ENCODE measurements around the gene SHROOM2. TPM values are rescaled to one million over a fixed set of nuclear protein-coding genes. Genes with fewer than 3 reads are reported as not detected.

The SHROOM2 gene
- total RNA-seq, 5 donors from 2014 or later (not counting 1 experiment from before 2014, with no cell fraction given) = 0.03 to 0.06 TPM; not detected in 3

DNA sequence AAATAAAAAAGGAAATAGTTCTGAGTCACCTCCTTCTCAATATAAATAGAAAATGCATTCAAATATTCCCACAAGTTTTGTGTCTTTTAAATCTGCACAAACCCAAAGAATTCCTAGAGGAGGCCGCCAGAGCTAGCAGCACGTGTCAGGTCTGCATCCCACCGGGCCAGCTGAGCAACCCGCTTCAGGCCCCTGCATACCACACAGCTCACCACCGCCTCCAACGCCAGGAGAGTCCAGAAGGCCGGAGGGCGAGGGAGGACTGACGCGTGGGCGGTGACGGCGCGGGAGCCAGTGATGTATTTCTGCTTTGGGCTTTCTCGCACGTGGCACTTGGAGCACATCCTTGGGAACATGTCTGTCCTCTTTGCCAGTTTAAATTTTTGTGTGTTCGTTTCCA, 119.1 kb downstream of the SHROOM2 start:
- Mint-ChIP-seq H3K36me3 (no peaks in the 10 kb centered on the region), H3K4me1 (peaks cover 0 to 5% (median 2%) of the 10 kb centered on the region in 3 donors), H3K4me3 (no peak overlapping the region), H3K27ac (no peak overlapping the region), H3K27me3 (peaks cover 2 to 14% of the 10 kb centered on the region in 2 donors), H3K9me3 (no peaks in the 10 kb centered on the region)
- DNase-seq = no peak
- no peak overlapping the region for H3K27ac ChIP-seq (ENCODE audit: low read length)
- 80% methylated on average over 1 of the region's 17 CpGs for WGBS (ENCODE audit: insufficient coverage)
- H3K4me1 ChIP-seq (ENCODE audit: control insufficient read depth in 1 of 2, extremely low read depth in 1 of 2, insufficient read depth in 2 of 2, low read length in 2 of 2) = no peaks in the 10 kb centered on the region
- POLR2A ChIA-PET = interaction anchor here in 1 of 2 donors (0.7 kb wide), 1 partner anchor 90 kb away, joined by 3 read pairs; no protein-coding TSS in a partner anchor
- H3K27me3 ChIP-seq (replicated peaks in 1 of 2; ENCODE audit: control insufficient read depth in 2 of 2, extremely low read depth in 1 of 2, insufficient read depth in 2 of 2, low read length in 1 of 2) = no peaks in the 10 kb centered on the region
- H3K4me3 ChIP-seq (ENCODE audit: control insufficient read depth in 1 of 2, extremely low read depth in 1 of 2, low read length in 1 of 2) = no peak overlapping the region
- no peak for ATAC-seq (replicated peaks in 1 of 4)
- no peaks in the 10 kb centered on the region for H3K9me3 ChIP-seq
- CTCF ChIA-PET = no interaction called here
- no peaks in the 10 kb centered on the region for H3K36me3 ChIP-seq (ENCODE audit: control insufficient read depth in 2 of 2, extremely low read depth in 1 of 2, insufficient read depth in 1 of 2, low read length in 1 of 2)

DNA sequence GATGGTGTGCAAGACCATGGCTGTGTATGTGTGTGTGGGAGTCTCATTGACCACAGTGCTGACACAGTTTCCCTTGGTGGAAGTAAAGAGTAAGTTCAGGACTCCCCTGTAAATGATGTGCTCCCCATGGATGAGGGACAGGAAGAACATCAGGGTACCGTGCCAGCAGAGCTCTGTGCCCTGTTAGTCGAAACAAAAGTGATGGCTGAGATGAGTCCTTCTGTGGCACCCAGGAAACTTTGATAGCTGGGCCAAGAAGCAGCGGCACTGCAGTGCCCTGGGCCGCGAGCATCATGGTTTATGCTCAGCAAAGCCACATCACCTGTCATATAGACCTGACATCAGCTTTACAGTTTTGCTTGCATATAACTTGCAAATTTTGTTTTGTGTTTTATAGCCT, 119.5 kb downstream of the SHROOM2 start:
- Histone ChIP-seq H3K27ac (ENCODE audit: low read length) (no peak overlapping the region), H3K4me1 (ENCODE audit: control insufficient read depth in 1 of 2, extremely low read depth in 1 of 2, insufficient read depth in 2 of 2, low read length in 2 of 2) (no peaks in the 10 kb centered on the region), H3K9me3 (no peaks in the 10 kb centered on the region), H3K27me3 (replicated peaks in 1 of 2; ENCODE audit: control insufficient read depth in 2 of 2, extremely low read depth in 1 of 2, insufficient read depth in 2 of 2, low read length in 1 of 2) (no peaks in the 10 kb centered on the region), H3K4me3 (ENCODE audit: control insufficient read depth in 1 of 2, extremely low read depth in 1 of 2, low read length in 1 of 2) (no peak overlapping the region), H3K36me3 (ENCODE audit: control insufficient read depth in 2 of 2, extremely low read depth in 1 of 2, insufficient read depth in 1 of 2, low read length in 1 of 2) (no peaks in the 10 kb centered on the region)
- no peak for ATAC-seq (replicated peaks in 1 of 4)
- POLR2A ChIA-PET = interaction anchor here in 1 of 2 donors (0.7 kb wide), 1 partner anchor 90 kb away, joined by 3 read pairs; no protein-coding TSS in a partner anchor
- no peak overlapping the region for H3K27ac Mint-ChIP-seq
- no peaks in the 10 kb centered on the region for H3K9me3 Mint-ChIP-seq
- H3K4me1 Mint-ChIP-seq = peaks cover 0 to 3% (median 0%) of the 10 kb centered on the region in 3 donors
- CTCF ChIA-PET = no interaction called here
- 27% methylated on average over 2 of the region's 5 CpGs for WGBS (ENCODE audit: insufficient coverage)
- H3K36me3 Mint-ChIP-seq = no peaks in the 10 kb centered on the region
- no peak for DNase-seq
- no peak overlapping the region for H3K4me3 Mint-ChIP-seq
- H3K27me3 Mint-ChIP-seq = peaks cover 2 to 15% of the 10 kb centered on the region in 2 donors

DNA sequence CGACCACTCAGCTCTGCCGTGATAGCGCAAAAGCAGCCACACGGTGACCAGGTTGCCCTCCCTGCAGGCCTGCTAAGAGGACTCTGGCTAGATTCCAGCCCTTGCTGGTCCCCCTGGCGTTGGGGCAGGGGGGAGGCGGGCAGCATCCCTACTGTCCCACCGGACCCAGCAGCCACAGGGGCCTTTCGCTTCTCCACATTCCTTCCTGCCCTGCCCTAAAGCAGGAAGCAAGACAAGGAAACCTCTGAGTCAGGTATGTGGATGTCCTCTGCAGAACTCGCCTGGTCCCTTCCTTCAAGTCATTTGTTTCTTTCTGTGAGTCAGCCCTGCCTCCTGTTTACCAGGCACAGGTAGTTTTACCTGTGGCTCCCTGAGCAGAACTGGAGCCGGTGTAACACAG, 120.7 kb downstream of the SHROOM2 start:
- WGBS (ENCODE audit: insufficient coverage) = 98% methylated on average over 4 of the region's 10 CpGs
- H3K27me3 Mint-ChIP-seq = peaks cover 2 to 19% of the 10 kb centered on the region in 2 donors
- no peak overlapping the region for H3K4me3 Mint-ChIP-seq
- DNase-seq = no peak
- H3K27ac ChIP-seq (ENCODE audit: low read length) = no peak overlapping the region
- ChIA-PET CTCF (no interaction called here), POLR2A (no interaction called here)
- no peaks in the 10 kb centered on the region for H3K4me1 ChIP-seq (ENCODE audit: control insufficient read depth in 1 of 2, extremely low read depth in 1 of 2, insufficient read depth in 2 of 2, low read length in 2 of 2)
- H3K36me3 ChIP-seq (ENCODE audit: control insufficient read depth in 2 of 2, extremely low read depth in 1 of 2, insufficient read depth in 1 of 2, low read length in 1 of 2) = no peaks in the 10 kb centered on the region
- no peaks in the 10 kb centered on the region for H3K27me3 ChIP-seq (replicated peaks in 1 of 2; ENCODE audit: control insufficient read depth in 2 of 2, extremely low read depth in 1 of 2, insufficient read depth in 2 of 2, low read length in 1 of 2)
- H3K4me1 Mint-ChIP-seq = no peaks in the 10 kb centered on the region
- H3K9me3 Mint-ChIP-seq = no peaks in the 10 kb centered on the region
- H3K4me3 ChIP-seq (ENCODE audit: control insufficient read depth in 1 of 2, extremely low read depth in 1 of 2, low read length in 1 of 2) = no peak overlapping the region
- ATAC-seq (replicated peaks in 1 of 4) = no peak
- H3K36me3 Mint-ChIP-seq = no peaks in the 10 kb centered on the region
- no peak overlapping the region for H3K27ac Mint-ChIP-seq
- H3K9me3 ChIP-seq = no peaks in the 10 kb centered on the region

DNA sequence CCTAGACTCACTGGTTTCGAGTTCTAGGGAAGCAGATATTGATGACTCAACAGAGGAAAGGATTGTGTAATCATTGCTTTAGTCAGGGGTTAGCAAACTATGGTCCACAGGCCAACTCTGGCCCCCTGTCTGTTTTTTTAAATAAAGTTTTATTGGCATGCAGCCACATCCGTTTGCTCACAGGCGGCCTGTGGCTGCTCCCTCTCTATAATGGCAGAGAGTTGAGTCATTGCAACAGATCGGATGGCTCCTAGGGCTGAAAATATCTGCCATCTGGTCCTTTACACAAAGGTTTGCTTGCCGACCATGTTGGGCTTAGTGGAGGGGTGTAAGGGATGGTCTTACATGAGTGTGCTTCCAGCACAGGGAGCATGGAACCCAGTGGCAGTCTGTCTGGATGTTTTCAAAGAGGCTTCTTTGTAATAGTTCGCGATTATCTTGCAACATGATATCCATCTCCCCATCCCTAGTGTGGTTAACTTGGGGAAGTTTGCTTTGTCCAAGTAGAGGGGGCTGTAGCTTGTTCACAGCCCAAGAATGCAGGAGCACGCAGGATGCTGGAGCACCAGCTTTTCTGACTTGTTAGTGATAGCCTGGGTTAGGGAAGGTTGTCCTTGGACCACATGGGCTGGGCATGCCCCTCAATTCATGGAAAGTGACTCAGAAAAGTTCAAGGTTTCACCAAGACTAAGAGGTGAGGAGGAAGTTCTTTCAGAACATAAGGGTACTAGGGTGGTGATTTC, 121.6 kb downstream of the SHROOM2 start:
- Mint-ChIP-seq H3K27ac (no peak overlapping the region), H3K9me3 (no peaks in the 10 kb centered on the region), H3K36me3 (no peaks in the 10 kb centered on the region), H3K4me1 (no peaks in the 10 kb centered on the region), H3K27me3 (peaks cover 0 to 16% of the 10 kb centered on the region in 2 donors), H3K4me3 (no peak overlapping the region)
- DNase-seq = no peak
- no peak overlapping the region for H3K27ac ChIP-seq (ENCODE audit: low read length)
- H3K27me3 ChIP-seq (replicated peaks in 1 of 2; ENCODE audit: control insufficient read depth in 2 of 2, extremely low read depth in 1 of 2, insufficient read depth in 2 of 2, low read length in 1 of 2) = peaks cover 0 to 2% of the 10 kb centered on the region in 2 experiments
- ChIA-PET CTCF (no interaction called here), POLR2A (no interaction called here)
- no peak overlapping the region for H3K4me3 ChIP-seq (ENCODE audit: control insufficient read depth in 1 of 2, extremely low read depth in 1 of 2, low read length in 1 of 2)
- no peaks in the 10 kb centered on the region for H3K36me3 ChIP-seq (ENCODE audit: control insufficient read depth in 2 of 2, extremely low read depth in 1 of 2, insufficient read depth in 1 of 2, low read length in 1 of 2)
- ATAC-seq (replicated peaks in 1 of 4) = no peak
- no peaks in the 10 kb centered on the region for H3K9me3 ChIP-seq
- WGBS (ENCODE audit: insufficient coverage) = 60% methylated on average over 1 of the region's 8 CpGs
- H3K4me1 ChIP-seq (ENCODE audit: control insufficient read depth in 1 of 2, extremely low read depth in 1 of 2, insufficient read depth in 2 of 2, low read length in 2 of 2) = no peaks in the 10 kb centered on the region

DNA sequence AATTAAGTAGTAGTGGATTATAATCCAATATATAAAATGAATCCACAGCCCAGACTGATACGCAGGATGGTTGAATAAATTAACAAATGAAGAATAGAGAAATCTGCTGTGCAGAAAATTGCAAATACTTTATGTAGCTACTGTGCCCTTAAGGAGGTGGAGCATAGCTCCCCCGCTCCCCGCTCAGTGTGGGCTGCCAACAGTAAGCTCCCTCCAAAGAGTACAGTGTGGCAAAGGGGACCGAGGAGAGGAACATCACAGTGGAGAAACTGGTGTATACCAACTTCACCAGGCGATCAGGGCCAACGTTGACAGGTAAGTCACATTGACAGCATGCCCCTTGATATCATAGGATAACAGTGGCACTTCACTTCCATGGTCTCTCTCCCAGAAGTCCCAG, 123.0 kb downstream of the SHROOM2 start:
- Histone ChIP-seq H3K9me3 (no peaks in the 10 kb centered on the region), H3K4me3 (ENCODE audit: control insufficient read depth in 1 of 2, extremely low read depth in 1 of 2, low read length in 1 of 2) (no peak overlapping the region), H3K4me1 (ENCODE audit: control insufficient read depth in 1 of 2, extremely low read depth in 1 of 2, insufficient read depth in 2 of 2, low read length in 2 of 2) (no peaks in the 10 kb centered on the region), H3K27ac (ENCODE audit: low read length) (no peak overlapping the region), H3K27me3 (replicated peaks in 1 of 2; ENCODE audit: control insufficient read depth in 2 of 2, extremely low read depth in 1 of 2, insufficient read depth in 2 of 2, low read length in 1 of 2) (peaks cover 0 to 3% of the 10 kb centered on the region in 2 experiments), H3K36me3 (ENCODE audit: control insufficient read depth in 2 of 2, extremely low read depth in 1 of 2, insufficient read depth in 1 of 2, low read length in 1 of 2) (no peaks in the 10 kb centered on the region)
- Mint-ChIP-seq H3K27me3 (peaks cover 2 to 20% of the 10 kb centered on the region in 2 donors), H3K4me1 (no peaks in the 10 kb centered on the region), H3K27ac (no peak overlapping the region), H3K9me3 (no peaks in the 10 kb centered on the region), H3K36me3 (no peaks in the 10 kb centered on the region), H3K4me3 (no peak overlapping the region)
- ChIA-PET POLR2A (no interaction called here), CTCF (no interaction called here)
- DNase-seq = no peak
- WGBS (ENCODE audit: insufficient coverage) = 100% methylated on average over 3 of the region's 6 CpGs
- ATAC-seq (replicated peaks in 1 of 4) = no peak

DNA sequence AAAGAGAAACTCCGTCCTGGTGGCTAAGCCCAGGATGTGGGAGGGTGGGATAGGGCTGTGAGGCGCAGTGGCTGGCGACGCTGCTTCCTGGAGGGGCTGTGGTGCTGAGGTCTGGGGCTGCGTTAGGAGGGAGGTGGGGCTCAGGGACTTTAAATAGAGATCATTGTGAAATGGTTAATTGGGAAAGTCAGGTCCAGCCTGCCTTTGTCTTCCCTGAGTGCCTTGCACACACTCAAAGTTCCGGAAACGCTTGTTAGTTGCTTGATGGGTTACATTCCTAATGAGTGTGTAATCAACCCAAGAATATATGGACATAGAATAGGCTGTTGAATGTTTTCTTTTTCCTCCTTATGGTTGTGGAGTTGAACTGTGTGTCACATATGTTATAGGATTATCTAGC, 125.3 kb downstream of the SHROOM2 start:
- Mint-ChIP-seq H3K27me3 (peaks cover 2 to 20% of the 10 kb centered on the region in 2 donors), H3K27ac (no peak overlapping the region), H3K9me3 (no peaks in the 10 kb centered on the region), H3K36me3 (no peaks in the 10 kb centered on the region), H3K4me3 (no peak overlapping the region), H3K4me1 (no peaks in the 10 kb centered on the region)
- ChIA-PET CTCF (no interaction called here), POLR2A (no interaction called here)
- no CpG with 5 or more reads among the region's 7 CpGs for WGBS (ENCODE audit: insufficient coverage)
- H3K9me3 ChIP-seq = no peaks in the 10 kb centered on the region
- H3K27me3 ChIP-seq (replicated peaks in 1 of 2; ENCODE audit: control insufficient read depth in 2 of 2, extremely low read depth in 1 of 2, insufficient read depth in 2 of 2, low read length in 1 of 2) = peaks cover 0 to 3% of the 10 kb centered on the region in 2 experiments
- DNase-seq = no peak
- ATAC-seq (replicated peaks in 1 of 4) = no peak
- H3K4me3 ChIP-seq (ENCODE audit: control insufficient read depth in 1 of 2, extremely low read depth in 1 of 2, low read length in 1 of 2) = no peak overlapping the region
- H3K27ac ChIP-seq (ENCODE audit: low read length) = no peak overlapping the region
- H3K4me1 ChIP-seq (ENCODE audit: control insufficient read depth in 1 of 2, extremely low read depth in 1 of 2, insufficient read depth in 2 of 2, low read length in 2 of 2) = no peaks in the 10 kb centered on the region
- no peaks in the 10 kb centered on the region for H3K36me3 ChIP-seq (ENCODE audit: control insufficient read depth in 2 of 2, extremely low read depth in 1 of 2, insufficient read depth in 1 of 2, low read length in 1 of 2)
